GM12878 (cell line): ENCODE data around the gene HRH3. TPM values are rescaled to one million over a fixed set of nuclear protein-coding genes. Genes with fewer than 3 reads are reported as not detected.

Experiments
- ATAC-seq: fragments of 200-7000 bp; cut with Tn5 transposase; 3 replicates; pipeline ENCODE4 v1.9.1; 2020; ENCODE audit warnings: mild to moderate bottlenecking, moderate library complexity
- BruUV-seq: library from RNA; stranded (reverse); fragments of 400-500 nt; replicated peaks from 2 replicates; lab custom pipeline; 2021; lab: Mats Ljungman, UMichigan
- CTCF ChIA-PET: fragments of 300-600 bp; sonication (Branson Sonifier 250); formaldehyde crosslinking; extraction: SDS; loops from one replicate; lab custom pipeline; 2021; ENCODE audit warnings: inconsistent platforms; lab: Yijun Ruan, JAX
- POLR2A ChIA-PET: fragments of 350-600 bp; formaldehyde crosslinking; extraction: SDS; loops from one replicate; lab custom pipeline; 2021; ENCODE audit warnings: inconsistent platforms; lab: Charles Lee
- RAD21 ChIA-PET: fragments of 300-600 bp; sonication (Branson Sonifier 250); formaldehyde crosslinking; loops from one replicate; lab custom pipeline; 2023; ENCODE audit warnings: antibody characterized with exemption; ENCODE audit not compliant: unreplicated experiment; lab: Charles Lee
- SMC1A ChIA-PET: fragments of 300-600 bp; sonication (Branson Sonifier 250); formaldehyde crosslinking; loops from one replicate; lab custom pipeline; 2023; ENCODE audit not compliant: unreplicated experiment, uncharacterized antibody; lab: Charles Lee
- DNase-seq: peaks from one replicate; pipeline ENCODE4 v3.0.0-alpha.2; 2011; ENCODE audit warnings: low read depth, low spot score
- FAIRE-seq: peaks from 3 replicates; lab custom pipeline; 2011; peaks lifted over from hg19 to GRCh38; lab: Jason Lieb, UNC
- H2AFZ ChIP-seq: 2 replicates; pipeline ENCODE4 v1.6.0; 2011; ENCODE audit warnings: low read depth, low read length, control low read depth; ENCODE audit not compliant: control insufficient read depth
- H3K27ac ChIP-seq: 2 replicates; pipeline ENCODE4 v1.5.1; 2011; ENCODE audit warnings: control low read depth; ENCODE audit not compliant: control insufficient read depth, insufficient read depth
- H3K27me3 ChIP-seq, 2 experiments: replicated peaks in 1 of 2; 2 replicates each; pipeline versions ENCODE4 v1.6.0 to v1.6.1; 2011; ENCODE audit warnings: low read length in 1 of 2; ENCODE audit not compliant: control insufficient read depth in 2 of 2, insufficient read depth in 2 of 2
- H3K36me3 ChIP-seq, 2 experiments: 2 replicates each; pipeline ENCODE4 v1.5.1; 2011; ENCODE audit warnings: low read length in 1 of 2; ENCODE audit not compliant: control insufficient read depth in 2 of 2, insufficient read depth in 2 of 2
- H3K4me1 ChIP-seq: 2 replicates; pipeline ENCODE4 v1.6.1; 2011; ENCODE audit warnings: mild to moderate bottlenecking, low read length, moderate library complexity, mixed read lengths; ENCODE audit not compliant: control insufficient read depth, insufficient read depth
- H3K4me2 ChIP-seq: 2 replicates; pipeline ENCODE4 v1.6.0; 2011; ENCODE audit warnings: control low read depth; ENCODE audit not compliant: control insufficient read depth, insufficient read depth
- H3K4me3 ChIP-seq: fragments of 200-600 bp; sonication (generic); 2 replicates; pipeline ENCODE4 v1.5.1; 2016
- H3K79me2 ChIP-seq: 2 replicates; pipeline ENCODE4 v1.6.0; 2011; ENCODE audit warnings: low read length; ENCODE audit not compliant: control insufficient read depth, insufficient read depth
- H3K9ac ChIP-seq: 2 replicates; pipeline ENCODE4 v1.8.0; 2011; ENCODE audit warnings: low read length, control low read depth, mixed read lengths; ENCODE audit not compliant: control insufficient read depth, insufficient read depth
- H3K9me3 ChIP-seq: replicated peaks from 3 replicates; pipeline ENCODE4 v1.5.1; 2011; ENCODE audit warnings: mild to moderate bottlenecking, low read length; ENCODE audit not compliant: control insufficient read depth, insufficient read depth
- H4K20me1 ChIP-seq: 2 replicates; pipeline ENCODE4 v1.6.0; 2011; ENCODE audit not compliant: control insufficient read depth, insufficient read depth
- CBFB ChIP-seq: IDR thresholded peaks from 2 replicates; pipeline ENCODE4 v1.6.1; 2016; ENCODE audit warnings: antibody characterized with exemption, low read depth
- CTCF ChIP-seq, 3 experiments: IDR thresholded peaks in 2 of 3; conservative IDR thresholded peaks in 1 of 3; 2 replicates each; pipeline ENCODE4 v1.5.1; 2011; ENCODE audit warnings: low read depth in 3 of 3, low read length in 3 of 3, mild to moderate bottlenecking in 3 of 3, control low read depth in 2 of 3, moderate library complexity in 2 of 3, inconsistent platforms in 1 of 3, mixed read lengths in 1 of 3; ENCODE audit not compliant: control insufficient read depth in 2 of 3, insufficient read depth in 1 of 3; ENCODE audit errors: extremely low read depth in 1 of 3
- EED ChIP-seq: sonication (generic); IDR thresholded peaks from 2 replicates; pipeline ENCODE4 v1.6.1; 2016; ENCODE audit warnings: antibody characterized with exemption, low read depth
- GATAD2B ChIP-seq: fragments of 450-650 bp; conservative IDR thresholded peaks from 2 replicates; pipeline ENCODE4 v1.6.1; 2017; ENCODE audit warnings: low read depth, mild to moderate bottlenecking, moderate library complexity
- HDAC6 ChIP-seq: fragments of 200-600 bp; sonication (generic); IDR thresholded peaks from one replicate; pipeline ENCODE4 v1.8.0; 2017; ENCODE audit warnings: antibody characterized with exemption; ENCODE audit not compliant: unreplicated experiment
- HSF1 ChIP-seq: fragments of 150-350 bp; IDR thresholded peaks from 2 replicates; pipeline ENCODE4 v1.6.1; 2014; ENCODE audit warnings: mild to moderate bottlenecking, low read depth, low read length
- IKZF2 ChIP-seq, 2 experiments: fragments of 450-650 bp; IDR thresholded peaks; 2 replicates each; pipeline ENCODE4 v1.6.1; 2017; ENCODE audit warnings: mild to moderate bottlenecking in 2 of 2, moderate library complexity in 2 of 2
- IRF5 ChIP-seq: fragments of 450-650 bp; IDR thresholded peaks from 2 replicates; pipeline ENCODE4 v1.6.1; 2017; ENCODE audit warnings: borderline replicate concordance
- MLLT1 ChIP-seq: fragments of 450-650 bp; IDR thresholded peaks from 2 replicates; pipeline ENCODE4 v1.6.1; 2016; ENCODE audit warnings: mild to moderate bottlenecking
- MTA3 ChIP-seq: IDR thresholded peaks from 2 replicates; pipeline ENCODE4 v1.6.1; 2012; ENCODE audit warnings: low read length, inconsistent platforms, borderline replicate concordance
- NRF1 ChIP-seq: conservative IDR thresholded peaks from 2 replicates; pipeline ENCODE4 v1.6.1; 2011; ENCODE audit warnings: mild to moderate bottlenecking, low read depth, low read length, improper control_type of control experiment
- PAX5 ChIP-seq: IDR thresholded peaks from 2 replicates; pipeline ENCODE4 v1.6.1; 2011; ENCODE audit warnings: low read depth, low read length, borderline replicate concordance
- RFX5 ChIP-seq: IDR thresholded peaks from 2 replicates; pipeline ENCODE4 v1.6.1; 2011; ENCODE audit warnings: low read depth, low read length, improper control_type of control experiment
- SIX5 ChIP-seq: IDR thresholded peaks from 2 replicates; pipeline ENCODE4 v1.6.1; 2011; ENCODE audit warnings: mild to moderate bottlenecking, low read depth, low read length, moderate library complexity; ENCODE audit not compliant: severe bottlenecking
- SREBF1 ChIP-seq: IDR thresholded peaks from 2 replicates; pipeline ENCODE4 v1.6.1; 2012; ENCODE audit warnings: mild to moderate bottlenecking, low read length
- SUZ12 ChIP-seq: fragments of 200-600 bp; sonication (generic); IDR thresholded peaks from one replicate; pipeline ENCODE4 v1.6.1; 2018; ENCODE audit warnings: antibody characterized with exemption, mild to moderate bottlenecking; ENCODE audit not compliant: unreplicated experiment
- ZNF622 ChIP-seq: fragments of 450-650 bp; IDR thresholded peaks from 2 replicates; pipeline ENCODE4 v1.6.1; 2017; ENCODE audit warnings: mild to moderate bottlenecking, inconsistent platforms
- WGBS: methylation state at CpG from one replicate; pipeline ENCODE4 v1.1.6; 2016; ENCODE audit warnings: low lambda C conversion rate; ENCODE audit not compliant: insufficient replicate concordance, insufficient coverage; ENCODE audit errors: missing lambda C conversion rate; 5-methylcytosine and 5-hydroxymethylcytosine counted together
- in situ Hi-C: fragments of 300-500 bp; cut with MboI; formaldehyde crosslinking; loops from 9 replicates; pipeline ENCODE4 v1.14.3; 2018; ENCODE audit warnings: mixed read lengths
- intact Hi-C: fragments of 100-400 bp; cut with micrococcal nuclease; formaldehyde crosslinking; loops from one replicate; pipeline ENCODE4 v1.14.2; 2022; ENCODE audit not compliant: unreplicated experiment
- polyA plus RNA-seq, 11 experiments: library from polyadenylated mRNA; depleted of rRNA in 4 of 11; unstranded in 6 of 11; stranded (reverse) in 5 of 11; fragments of >200 nt; fragmentation: Nextera tagmentation in 4 of 11; fragmentation: Illumina TruSeq in 1 of 11; extraction: Ambion mirVana in 4 of 11; extraction: Trizol in 1 of 11; gene quantifications; 1 replicate in 1 of 11; 2 replicates in 10 of 11; pipeline versions ENCODE4 v1.2.1 to v1.2.3, GENCODE V29; 2011 to 2016; ENCODE audit warnings: inconsistent platforms in 2 of 11, missing spikeins in 2 of 11, low read depth in 1 of 11
- total RNA-seq, 4 experiments: library from RNA; depleted of rRNA in 3 of 4; stranded (reverse); fragments of >200 nt in 3 of 4; fragmentation: Illumina TruSeq in 1 of 4; extraction: Trizol in 1 of 4; gene quantifications; 2 replicates each; pipeline versions ENCODE4 v1.2.1 to v1.2.3, GENCODE V29; 2013 to 2021

The HRH3 gene
- total and polyA plus RNA-seq, 10 of the 15 experiments (the other 5 are each of a cell fraction or from before 2014, with no cell fraction given), result not detected

- TF ChIP-seq MLLT1, result no peak
- no peak for TF ChIP-seq IKZF2 (IDR thresholded peaks at IDR 0.05)
- no peak for TF ChIP-seq CTCF (IDR thresholded peaks at IDR 0.05 in 2 of 3, conservative IDR thresholded peaks at IDR 0.05 in 1 of 3; ENCODE audit: control insufficient read depth in 2 of 3, extremely low read depth in 1 of 3, insufficient read depth in 1 of 3, low read depth in 3 of 3, low read length in 3 of 3)
- TF ChIP-seq NRF1, result no peak
- TF ChIP-seq EED, result no peak
- TF ChIP-seq RFX5, result no peak
Measured at GRCh38 chr20:62227977-62228958, 8.2 kb upstream of the HRH3 start (continued).

GRCh38 chr20:62227591-62227976 is 7.5 kb upstream of the HRH3 start:
- no peak for DNase-seq
- no peaks in the 10 kb centered on the region for H3K4me1 ChIP-seq
- no peaks in the 10 kb centered on the region for H3K36me3 ChIP-seq
- WGBS, result 15% methylated on average over 10 of the region's 10 CpGs
- H3K9ac ChIP-seq, result no peak overlapping the region
- POLR2A ChIA-PET, result no interaction called here
- CTCF ChIA-PET, result no interaction called here
- no peak for ATAC-seq
- H3K4me3 ChIP-seq, result no peak overlapping the region
- SMC1A ChIA-PET, result interaction anchor here (0.7 kb wide), 1 partner anchor 12 kb away, joined by 3 read pairs; no protein-coding TSS in a partner anchor
- H4K20me1 ChIP-seq, result no peaks in the 10 kb centered on the region
- no peaks in the 10 kb centered on the region; the same call in 2 of the 3 replicates for H3K9me3 ChIP-seq
- H3K27ac ChIP-seq, result no peak overlapping the region
- no peak overlapping the region for H2AFZ ChIP-seq
- intact Hi-C loops, result no loop called here
- FAIRE-seq, result no peak
- H3K27me3 ChIP-seq, result no peaks in the 10 kb centered on the region; a peak in 2 of 4 replicates
- no peak overlapping the region for H3K4me2 ChIP-seq
- BruUV-seq, result no TSS peak
- H3K79me2 ChIP-seq, result no peaks in the 10 kb centered on the region
- RAD21 ChIA-PET, result no interaction called here
- in situ Hi-C loops, result no loop called here
- no peak for TF ChIP-seq GATAD2B
- no peak for TF ChIP-seq CBFB
- TF ChIP-seq ZNF622, result no peak
- no peak for TF ChIP-seq HSF1
- no peak for TF ChIP-seq SREBF1
- TF ChIP-seq SIX5, result no peak
- TF ChIP-seq HDAC6, result no peak
- TF ChIP-seq IRF5, result no peak
- TF ChIP-seq MTA3, result no peak
- no peak for TF ChIP-seq PAX5
- TF ChIP-seq SUZ12, result no peak
